Astrocyte (in vitro differentiated cells and primary cell): Measurements from ENCODE around the gene STARD13.

Source experiments
- CTCF ChIP-seq: IDR thresholded peaks from 2 replicates; pipeline ENCODE4 v1.5.1; 2011; ENCODE audit warnings: low read depth, mild to moderate bottlenecking, inconsistent platforms, low read length, moderate library complexity; ENCODE audit not compliant: insufficient read depth
- EZH2 ChIP-seq: IDR thresholded peaks from 2 replicates; pipeline ENCODE4 v1.6.1; 2012; ENCODE audit warnings: mild to moderate bottlenecking, low read length, inconsistent platforms; ENCODE audit not compliant: insufficient read depth

- TF ChIP-seq CTCF (no peak), EZH2 (no peak)
Observed at GRCh38 chr13:33185853-33186252, 99.7 kb downstream of the STARD13 start.
